ENCODE data around the gene RHBDD1.

Gene RHBDD1

GRCh38 chr2:226963528-226963927 lies 127.7 kb downstream of the RHBDD1 start:
- no peak overlapping the region for H3K4me3 ChIP-seq (ENCODE audit: low read depth, low read length)
- peak; percentile 84 for DNase-seq (ENCODE audit: low read depth, low spot score)
- in situ Hi-C loops (cut with HindIII; ENCODE audit: low sequenced_read_pairs) = no loop called here
- TF ChIP-seq CTCF (IDR thresholded peaks at IDR 0.05; ENCODE audit: low read depth, low read length) = no peak

GRCh38 chr2:226965376-226965775 lies 129.5 kb downstream of the RHBDD1 start:
- TF ChIP-seq CTCF (IDR thresholded peaks at IDR 0.05; ENCODE audit: low read depth, low read length) = no peak
- in situ Hi-C loops (cut with HindIII; ENCODE audit: low sequenced_read_pairs) = no loop called here
- no peak overlapping the region for H3K4me3 ChIP-seq (ENCODE audit: low read depth, low read length)
- DNase-seq (ENCODE audit: low read depth, low spot score) = peak; percentile 20

GRCh38 chr2:226969417-226970080 lies 133.7 kb downstream of the RHBDD1 start:
- TF ChIP-seq CTCF (IDR thresholded peaks at IDR 0.05; ENCODE audit: low read depth, low read length) = no peak
- DNase-seq (ENCODE audit: low read depth, low spot score) = peak; percentile 17
- in situ Hi-C loops (cut with HindIII; ENCODE audit: low sequenced_read_pairs) = no loop called here
- H3K4me3 ChIP-seq (ENCODE audit: low read depth, low read length) = no peak overlapping the region

- no peak for DNase-seq (ENCODE audit: low read depth, low spot score)
- no peak overlapping the region for H3K4me3 ChIP-seq (ENCODE audit: low read depth, low read length)
- in situ Hi-C loops (cut with HindIII; ENCODE audit: low sequenced_read_pairs) = no loop called here
- no peak for TF ChIP-seq CTCF (IDR thresholded peaks at IDR 0.05; ENCODE audit: low read depth, low read length)
Measured at GRCh38 chr2:226970362-226970761, 134.5 kb downstream of the RHBDD1 start.

GRCh38 chr2:226971084-226971483 lies 135.2 kb downstream of the RHBDD1 start:
- no peak overlapping the region for H3K4me3 ChIP-seq (ENCODE audit: low read depth, low read length)
- no peak for DNase-seq (ENCODE audit: low read depth, low spot score)
- in situ Hi-C loops (cut with HindIII; ENCODE audit: low sequenced_read_pairs) = no loop called here

GRCh38 chr2:226971770-226972169 lies 135.9 kb downstream of the RHBDD1 start:
- no peak for DNase-seq (ENCODE audit: low read depth, low spot score)
- no peak overlapping the region for H3K4me3 ChIP-seq (ENCODE audit: low read depth, low read length)
- in situ Hi-C loops (cut with HindIII; ENCODE audit: low sequenced_read_pairs) = no loop called here
- TF ChIP-seq CTCF (IDR thresholded peaks at IDR 0.05; ENCODE audit: low read depth, low read length) = no peak

More at GRCh38 chr2:226971084-226971483, 135.2 kb downstream of the RHBDD1 start:
- TF ChIP-seq CTCF (IDR thresholded peaks at IDR 0.05; ENCODE audit: low read depth, low read length) = no peak
